MM.1S (cell line): Measurements from ENCODE around the gene LCE1A.
A peak's percentile ranks its signal among the peaks of the same experiment; 100 is the strongest.

Source experiments
- DNase-seq: peaks from one replicate; pipeline ENCODE4 v3.0.0-alpha.2; 2015
- H2AFZ ChIP-seq: fragments of 300-600 bp; sonication (generic); 2 replicates; pipeline ENCODE4 v1.6.0; 2016; ENCODE audit warnings: antibody characterized with exemption, low read length
- H3F3A ChIP-seq: fragments of 300-600 bp; sonication (generic); 2 replicates; pipeline ENCODE4 v1.6.1; 2016; ENCODE audit warnings: mild to moderate bottlenecking, antibody characterized with exemption, low read length, moderate library complexity, mixed read lengths; ENCODE audit not compliant: insufficient read depth
- H3K27ac ChIP-seq: fragments of 300-600 bp; sonication (generic); 2 replicates; pipeline ENCODE4 v1.5.1; 2016; ENCODE audit warnings: mild to moderate bottlenecking, low read length
- H3K27me3 ChIP-seq: fragments of 300-600 bp; sonication (generic); replicated peaks from 2 replicates; pipeline ENCODE4 v1.6.0; 2016; ENCODE audit warnings: low read length; ENCODE audit not compliant: insufficient read depth
- H3K36me3 ChIP-seq: fragments of 300-600 bp; sonication (generic); replicated peaks from 2 replicates; pipeline ENCODE4 v1.6.1; 2016; ENCODE audit warnings: mild to moderate bottlenecking, low read length, mixed read lengths; ENCODE audit not compliant: insufficient read depth
- H3K4me1 ChIP-seq: fragments of 300-600 bp; sonication (generic); 2 replicates; pipeline ENCODE4 v1.6.1; 2016; ENCODE audit warnings: low read length, mixed read lengths
- H3K4me2 ChIP-seq: fragments of 300-600 bp; sonication (generic); 2 replicates; pipeline ENCODE4 v1.6.0; 2016; ENCODE audit warnings: low read depth, low read length
- H3K4me3 ChIP-seq: fragments of 300-600 bp; sonication (generic); 2 replicates; pipeline ENCODE4 v1.5.1; 2016; ENCODE audit warnings: low read length, mixed read lengths
- H3K79me2 ChIP-seq: fragments of 300-600 bp; sonication (generic); 2 replicates; pipeline ENCODE4 v1.6.1; 2016; ENCODE audit warnings: mixed run types, low read length, mixed read lengths
- H3K9ac ChIP-seq: fragments of 300-600 bp; sonication (generic); 2 replicates; pipeline ENCODE4 v1.6.1; 2016; ENCODE audit warnings: low read length, mixed read lengths
- H3K9me2 ChIP-seq: fragments of 300-600 bp; sonication (generic); replicated peaks from 2 replicates; pipeline ENCODE4 v1.6.1; 2016; ENCODE audit warnings: mild to moderate bottlenecking, low read length, mixed read lengths; ENCODE audit not compliant: insufficient read depth
- H3K9me3 ChIP-seq: fragments of 300-600 bp; sonication (generic); replicated peaks from 2 replicates; pipeline ENCODE4 v1.6.1; 2016; ENCODE audit warnings: mild to moderate bottlenecking, low read length, mixed read lengths; ENCODE audit not compliant: insufficient read depth
- H4K20me1 ChIP-seq: fragments of 300-600 bp; sonication (generic); 2 replicates; pipeline ENCODE4 v1.6.1; 2016; ENCODE audit warnings: mild to moderate bottlenecking, low read length, moderate library complexity, mixed read lengths; ENCODE audit not compliant: insufficient read depth
- CTCF ChIP-seq: fragments of 300-600 bp; sonication (generic); IDR thresholded peaks from 2 replicates; pipeline ENCODE4 v1.5.1; 2016; ENCODE audit warnings: antibody characterized with exemption, low read length, mixed read lengths
- EZH2 ChIP-seq: fragments of 300-600 bp; sonication (generic); optimal IDR thresholded peaks from 2 replicates; pipeline ENCODE3; 2017; ENCODE audit warnings: low read depth, mild to moderate bottlenecking, antibody characterized with exemption, low read length, mixed read lengths
- EZH2phosphoT487 ChIP-seq: fragments of 300-600 bp; sonication (generic); IDR thresholded peaks from 2 replicates; pipeline ENCODE4 v1.6.1; 2018; ENCODE audit warnings: antibody characterized with exemption, low read length

The LCE1A gene

GRCh38 chr1:152817309-152817708 lies 10.0 kb upstream of the LCE1A start:
- Histone ChIP-seq H3K9ac (no peak overlapping the region), H4K20me1 (no peaks in the 10 kb centered on the region), H3K9me3 (no peaks in the 10 kb centered on the region), H3F3A (no peaks in the 10 kb centered on the region), H3K4me1 (no peaks in the 10 kb centered on the region), H3K4me3 (no peak overlapping the region), H3K36me3 (no peaks in the 10 kb centered on the region), H3K27me3 (no peaks in the 10 kb centered on the region), H3K79me2 (no peaks in the 10 kb centered on the region), H3K4me2 (no peak overlapping the region), H3K27ac (no peak overlapping the region), H2AFZ (no peak overlapping the region; the same call in 1 of the 2 replicates), H3K9me2 (no peaks in the 10 kb centered on the region)
- TF ChIP-seq CTCF (no peak), EZH2phosphoT487 (no peak), EZH2 (no peak)
- no peak for DNase-seq

GRCh38 chr1:152823294-152823693 lies 4.0 kb upstream of the LCE1A start:
- H3K36me3 ChIP-seq, result no peaks in the 10 kb centered on the region
- no peak for TF ChIP-seq EZH2phosphoT487
- no peak for TF ChIP-seq EZH2
- no peak for TF ChIP-seq CTCF
- H3K79me2 ChIP-seq, result no peaks in the 10 kb centered on the region
- no peaks in the 10 kb centered on the region for H3K9me2 ChIP-seq
- H2AFZ ChIP-seq, result 0 out of 2 replicates have a peak overlapping the region, but pooled peaks have one; percentile 4
- no peak overlapping the region for H3K9ac ChIP-seq
- H3F3A ChIP-seq, result no peaks in the 10 kb centered on the region
- no peak overlapping the region for H3K27ac ChIP-seq
- no peak for DNase-seq
- H4K20me1 ChIP-seq, result no peaks in the 10 kb centered on the region
- H3K4me1 ChIP-seq, result no peaks in the 10 kb centered on the region
- no peaks in the 10 kb centered on the region for H3K27me3 ChIP-seq
- no peak overlapping the region for H3K4me2 ChIP-seq
- H3K9me3 ChIP-seq, result no peaks in the 10 kb centered on the region
- H3K4me3 ChIP-seq, result no peak overlapping the region

- Histone ChIP-seq H3K27me3 (no peaks in the 10 kb centered on the region), H4K20me1 (no peaks in the 10 kb centered on the region), H3K27ac (no peak overlapping the region), H3K4me2 (no peak overlapping the region), H3K4me3 (no peak overlapping the region), H3K9me2 (no peaks in the 10 kb centered on the region), H3K36me3 (no peaks in the 10 kb centered on the region), H3K9me3 (no peaks in the 10 kb centered on the region), H2AFZ (no peak overlapping the region), H3F3A (no peaks in the 10 kb centered on the region), H3K4me1 (no peaks in the 10 kb centered on the region), H3K9ac (no peak overlapping the region), H3K79me2 (no peaks in the 10 kb centered on the region)
- TF ChIP-seq CTCF (no peak), EZH2 (no peak), EZH2phosphoT487 (no peak)
- DNase-seq, result no peak
Measured at GRCh38 chr1:152824964-152825363, 2.3 kb upstream of the LCE1A start.

- Histone ChIP-seq H3K27ac (no peak overlapping the region), H2AFZ (no peak overlapping the region), H3K27me3 (no peaks in the 10 kb centered on the region), H3K79me2 (no peaks in the 10 kb centered on the region), H3K9me2 (0 out of 2 replicates have a peak, but pooled peaks cover 2% of the 10 kb centered on the region), H3K4me3 (no peak overlapping the region), H3K36me3 (no peaks in the 10 kb centered on the region), H3K9ac (no peak overlapping the region), H4K20me1 (no peaks in the 10 kb centered on the region), H3K9me3 (no peaks in the 10 kb centered on the region), H3K4me2 (no peak overlapping the region), H3F3A (no peaks in the 10 kb centered on the region), H3K4me1 (no peaks in the 10 kb centered on the region)
- DNase-seq, result no peak
- no peak for TF ChIP-seq EZH2
- TF ChIP-seq EZH2phosphoT487, result no peak
- TF ChIP-seq CTCF, result no peak
Measured at GRCh38 chr1:152836870-152837269, 9.6 kb downstream of the LCE1A start.
